Hepatocyte (in vitro differentiated cells): ENCODE results near the gene STARD7. TPM values are rescaled to one million over a fixed set of nuclear protein-coding genes. Genes with fewer than 3 reads are reported as not detected.

Experiments
- DNase-seq: peaks from one replicate; pipeline ENCODE4 v3.0.0-alpha.2; 2016; ENCODE audit warnings: low spot score
- H2AFZ ChIP-seq: fragments of 200-600 bp; sonication (generic); 2 replicates; pipeline ENCODE4 v1.6.0; 2016; ENCODE audit warnings: antibody characterized with exemption, mild to moderate bottlenecking
- H3K27ac ChIP-seq: fragments of 200-600 bp; sonication (generic); 2 replicates; pipeline ENCODE4 v1.5.1; 2016; ENCODE audit warnings: mild to moderate bottlenecking
- H3K27me3 ChIP-seq: fragments of 200-600 bp; sonication (generic); 2 replicates; pipeline ENCODE4 v1.6.1; 2016
- H3K36me3 ChIP-seq: fragments of 200-600 bp; sonication (generic); replicated peaks from 2 replicates; pipeline ENCODE4 v1.5.1; 2016; ENCODE audit warnings: low read depth; ENCODE audit not compliant: insufficient read depth
- H3K4me1 ChIP-seq: fragments of 200-600 bp; sonication (generic); 2 replicates; pipeline ENCODE4 v1.5.1; 2016; ENCODE audit warnings: mild to moderate bottlenecking, moderate library complexity; ENCODE audit not compliant: insufficient read depth
- H3K4me2 ChIP-seq: fragments of 200-600 bp; sonication (generic); 2 replicates; pipeline ENCODE4 v1.6.0; 2016
- H3K4me3 ChIP-seq: fragments of 200-600 bp; sonication (generic); 2 replicates; pipeline ENCODE4 v1.5.1; 2016; ENCODE audit warnings: mild to moderate bottlenecking
- H3K79me2 ChIP-seq: fragments of 200-600 bp; sonication (generic); 2 replicates; pipeline ENCODE4 v1.6.0; 2017; ENCODE audit warnings: mild to moderate bottlenecking
- H3K9me2 ChIP-seq: fragments of 200-600 bp; sonication (generic); replicated peaks from 2 replicates; pipeline ENCODE4 v1.6.0; 2017; ENCODE audit warnings: mild to moderate bottlenecking; ENCODE audit not compliant: insufficient read depth
- H3K9me3 ChIP-seq: fragments of 200-600 bp; sonication (generic); 2 replicates; pipeline ENCODE4 v1.5.1; 2016; ENCODE audit warnings: low read depth, mild to moderate bottlenecking
- H4K20me1 ChIP-seq: fragments of 200-600 bp; sonication (generic); 2 replicates; pipeline ENCODE4 v1.6.0; 2016; ENCODE audit warnings: mild to moderate bottlenecking; ENCODE audit not compliant: insufficient read depth, poor library complexity, severe bottlenecking
- CTCF ChIP-seq: fragments of 200-600 bp; sonication (generic); IDR thresholded peaks from 2 replicates; pipeline ENCODE4 v1.5.1; 2016; ENCODE audit warnings: antibody characterized with exemption, mild to moderate bottlenecking; ENCODE audit not compliant: poor library complexity
- EZH2 ChIP-seq: fragments of 200-600 bp; sonication (generic); IDR thresholded peaks from 2 replicates; pipeline ENCODE4 v1.6.1; 2016; ENCODE audit warnings: antibody characterized with exemption, mild to moderate bottlenecking, borderline replicate concordance
- EZH2phosphoT487 ChIP-seq: fragments of 200-600 bp; sonication (generic); IDR thresholded peaks from one replicate; pipeline ENCODE4 v1.6.1; 2018; ENCODE audit warnings: antibody characterized with exemption, mild to moderate bottlenecking, low read depth, moderate library complexity; ENCODE audit not compliant: unreplicated experiment, severe bottlenecking
- WGBS: methylation state at CpG from one replicate; pipeline ENCODE4 v1.1.6; 2016; ENCODE audit warnings: low lambda C conversion rate; ENCODE audit errors: missing lambda C conversion rate; 5-methylcytosine and 5-hydroxymethylcytosine counted together
- polyA plus RNA-seq: library from polyadenylated mRNA; unstranded; fragments of >200 nt; fragmentation: Nextera tagmentation; extraction: Ambion mirVana; gene quantifications from 2 replicates; pipeline ENCODE4 v1.2.1, GENCODE V29; 2016
- total RNA-seq: library from RNA; depleted of rRNA; stranded (reverse); fragments of >200 nt; gene quantifications from 2 replicates; pipeline ENCODE4 v1.2.3, GENCODE V29; 2014

The STARD7 gene
- total and polyA plus RNA-seq, 2 experiments from 2014 or later: 101 to 138 TPM

GRCh38 chr2:96145848-96146152 is 62.8 kb downstream of the STARD7 start:
- no peak overlapping the region for H3K4me3 ChIP-seq
- DNase-seq: no peak

GRCh38 chr2:96145036-96145847 is 63.4 kb downstream of the STARD7 start, which contains the start of gene DUSP2:
TSS of gene DUSP2 (minus strand) at chr2:96145440. CDS start at chr2:96145354, 86 bp downstream.
- Histone ChIP-seq H3K36me3 (no peaks in the 10 kb centered on the region), H3K9me2 (no peaks in the 10 kb centered on the region), H3K27me3 (no peaks in the 10 kb centered on the region), H3K4me2 (peak within 1 kb of the TSS; percentile 96), H2AFZ (peak within 1 kb of the TSS; percentile 94), H3K4me3 (peak within 1 kb of the TSS; percentile 60), H3K79me2 (no peaks in the 10 kb centered on the region), H3K4me1 (peaks cover 19% of the 10 kb centered on the region), H4K20me1 (no peaks in the 10 kb centered on the region), H3K27ac (peak within 1 kb of the TSS; percentile 34), H3K9me3 (no peaks in the 10 kb centered on the region)
- TF ChIP-seq CTCF (no peak), EZH2phosphoT487 (no peak), EZH2 (no peak)
- WGBS: 3% methylated on average over 57 of the region's 94 CpGs
- peak; percentile 77 for DNase-seq

More at GRCh38 chr2:96145848-96146152, 62.8 kb downstream of the STARD7 start:
- Histone ChIP-seq H3K4me1 (peaks cover 19% of the 10 kb centered on the region), H3K9me3 (no peaks in the 10 kb centered on the region), H3K27ac (peak overlapping the region; percentile 34), H3K27me3 (no peaks in the 10 kb centered on the region), H2AFZ (no peak overlapping the region), H3K4me2 (peak overlapping the region; percentile 96), H3K79me2 (no peaks in the 10 kb centered on the region), H3K9me2 (no peaks in the 10 kb centered on the region), H4K20me1 (no peaks in the 10 kb centered on the region), H3K36me3 (no peaks in the 10 kb centered on the region)
- no peak for TF ChIP-seq EZH2phosphoT487
- no peak for TF ChIP-seq CTCF
- TF ChIP-seq EZH2: no peak
- 47% methylated on average over 3 of the region's 3 CpGs for WGBS

- Histone ChIP-seq H3K79me2 (no peaks in the 10 kb centered on the region), H3K9me3 (no peaks in the 10 kb centered on the region), H3K4me3 (peak overlapping the region; percentile 60), H3K4me1 (peaks cover 19% of the 10 kb centered on the region), H3K27ac (no peak overlapping the region), H3K36me3 (no peaks in the 10 kb centered on the region), H3K27me3 (no peaks in the 10 kb centered on the region), H2AFZ (peak overlapping the region; percentile 94), H3K4me2 (peak overlapping the region; percentile 96), H3K9me2 (no peaks in the 10 kb centered on the region), H4K20me1 (no peaks in the 10 kb centered on the region)
- TF ChIP-seq EZH2phosphoT487: no peak
- WGBS: 12% methylated on average over 24 of the region's 35 CpGs
- no peak for DNase-seq
Observed at GRCh38 chr2:96144481-96145035, 64.1 kb downstream of the STARD7 start.

GRCh38 chr2:96143848-96144480 is 64.7 kb downstream of the STARD7 start:
- H3K4me2 ChIP-seq: peak overlapping the region; percentile 96
- H3K9me2 ChIP-seq: no peaks in the 10 kb centered on the region
- no peak for TF ChIP-seq EZH2phosphoT487
- TF ChIP-seq EZH2: no peak
- TF ChIP-seq CTCF: no peak
- WGBS: 82% methylated on average over 23 of the region's 23 CpGs
- no peak overlapping the region for H3K27ac ChIP-seq
- no peaks in the 10 kb centered on the region for H3K36me3 ChIP-seq
- H3K27me3 ChIP-seq: no peaks in the 10 kb centered on the region
- H3K79me2 ChIP-seq: no peaks in the 10 kb centered on the region
- no peaks in the 10 kb centered on the region for H3K9me3 ChIP-seq
- no peak for DNase-seq
- no peak overlapping the region for H3K4me3 ChIP-seq
- peak overlapping the region; percentile 94 for H2AFZ ChIP-seq
- no peaks in the 10 kb centered on the region for H4K20me1 ChIP-seq
- H3K4me1 ChIP-seq: peaks cover 18% of the 10 kb centered on the region
